Activated naive CD8-positive, alpha-beta T cell treated with anti-CD3 and anti-CD28 coated beads, Interleukin-2, amount 50 U/mL, for 16 hours (primary cell): ENCODE results near the gene AHSG.
A peak's percentile ranks its signal among the peaks of the same experiment; 100 is the strongest.
"Not testable (repeated sequence)": the region's sequence is repeated elsewhere in the genome, so short reads cannot be mapped to it uniquely, and the experiment has no call there.

ENCODE experiments used
- DNase-seq: peaks from one replicate; pipeline ENCODE4 v3.0.0-alpha.2; 2020; ENCODE audit warnings: low read depth, low spot score

AHSG gene, protein sequence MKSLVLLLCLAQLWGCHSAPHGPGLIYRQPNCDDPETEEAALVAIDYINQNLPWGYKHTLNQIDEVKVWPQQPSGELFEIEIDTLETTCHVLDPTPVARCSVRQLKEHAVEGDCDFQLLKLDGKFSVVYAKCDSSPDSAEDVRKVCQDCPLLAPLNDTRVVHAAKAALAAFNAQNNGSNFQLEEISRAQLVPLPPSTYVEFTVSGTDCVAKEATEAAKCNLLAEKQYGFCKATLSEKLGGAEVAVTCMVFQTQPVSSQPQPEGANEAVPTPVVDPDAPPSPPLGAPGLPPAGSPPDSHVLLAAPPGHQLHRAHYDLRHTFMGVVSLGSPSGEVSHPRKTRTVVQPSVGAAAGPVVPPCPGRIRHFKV

DNA sequence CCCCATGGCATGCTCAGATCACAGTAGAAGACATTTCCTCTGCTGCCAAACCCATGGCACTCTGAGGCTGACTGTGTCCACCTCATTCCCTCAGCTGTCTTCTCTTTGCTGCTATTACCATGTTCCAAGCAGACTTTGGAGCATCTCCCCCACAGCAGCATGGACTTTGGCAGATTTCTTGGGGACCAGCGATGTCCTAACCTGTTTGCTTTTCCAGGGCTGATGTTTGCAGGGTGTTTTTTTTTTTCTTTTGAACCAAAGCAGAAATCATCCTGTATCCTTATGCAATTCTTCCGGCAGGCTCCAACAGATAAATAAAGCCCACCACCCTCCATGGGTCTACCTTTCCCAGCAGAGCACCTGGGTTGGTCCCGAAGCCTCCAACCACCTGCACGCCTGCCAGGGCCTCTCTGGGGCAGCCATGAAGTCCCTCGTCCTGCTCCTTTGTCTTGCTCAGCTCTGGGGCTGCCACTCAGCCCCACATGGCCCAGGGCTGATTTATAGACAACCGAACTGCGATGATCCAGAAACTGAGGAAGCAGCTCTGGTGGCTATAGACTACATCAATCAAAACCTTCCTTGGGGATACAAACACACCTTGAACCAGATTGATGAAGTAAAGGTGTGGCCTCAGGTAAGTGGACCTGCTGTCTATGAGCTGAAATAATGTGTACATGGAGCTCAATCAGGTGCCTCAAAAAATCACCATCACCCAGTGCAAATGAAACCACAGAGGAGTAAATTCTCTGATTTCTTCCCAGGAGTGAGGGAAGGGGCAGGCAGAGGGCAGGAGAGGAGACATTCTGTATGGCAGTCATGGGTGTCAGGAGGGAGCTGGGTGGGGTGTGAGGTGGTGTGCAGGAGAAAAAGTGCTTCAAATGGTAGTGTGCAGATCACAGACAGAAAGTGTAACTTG lies at the start of gene AHSG:
Gene AHSG, plus strand, starts transcription at position 340 of the 916 bp plus-strand sequence. Its CDS starts 82 bp downstream, at position 422.
- DNase-seq: no peak

DNA sequence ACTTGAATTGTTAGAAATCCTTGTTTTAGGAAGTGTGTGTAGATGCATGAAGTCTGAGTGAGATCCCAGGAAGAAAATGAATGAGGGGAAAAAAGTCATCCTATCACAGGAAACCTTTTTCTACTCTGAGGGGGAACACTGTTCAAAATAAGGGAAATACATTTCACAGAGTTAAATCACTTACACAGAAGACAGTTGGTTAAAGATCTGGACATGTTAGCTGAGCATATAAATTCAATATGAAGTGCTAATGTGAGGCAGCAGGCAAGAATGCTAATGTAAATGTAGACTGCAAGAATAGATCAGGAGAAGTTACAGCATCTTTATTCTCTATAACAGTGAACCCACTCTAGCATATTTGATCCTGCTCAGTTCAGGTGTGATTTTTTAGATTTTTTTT lies 48.3 kb upstream of the AHSG start:
- no peak for DNase-seq

DNA sequence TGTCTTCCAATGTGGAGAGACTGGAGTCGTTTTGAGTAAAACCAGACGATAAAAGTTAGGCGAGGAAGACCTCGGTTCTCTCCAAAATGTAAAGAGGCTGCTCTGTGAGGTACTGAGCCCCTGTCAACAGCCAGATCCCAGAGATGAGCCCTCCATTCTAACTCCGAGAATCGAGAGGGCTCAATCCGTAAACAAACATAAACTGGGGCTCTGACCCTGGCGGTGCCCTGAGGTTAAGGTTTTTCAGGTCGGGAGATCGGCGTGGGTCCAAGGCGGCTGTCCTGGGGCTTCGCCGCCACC lies 46.1 kb upstream of the AHSG start:
- no peak for DNase-seq

DNA sequence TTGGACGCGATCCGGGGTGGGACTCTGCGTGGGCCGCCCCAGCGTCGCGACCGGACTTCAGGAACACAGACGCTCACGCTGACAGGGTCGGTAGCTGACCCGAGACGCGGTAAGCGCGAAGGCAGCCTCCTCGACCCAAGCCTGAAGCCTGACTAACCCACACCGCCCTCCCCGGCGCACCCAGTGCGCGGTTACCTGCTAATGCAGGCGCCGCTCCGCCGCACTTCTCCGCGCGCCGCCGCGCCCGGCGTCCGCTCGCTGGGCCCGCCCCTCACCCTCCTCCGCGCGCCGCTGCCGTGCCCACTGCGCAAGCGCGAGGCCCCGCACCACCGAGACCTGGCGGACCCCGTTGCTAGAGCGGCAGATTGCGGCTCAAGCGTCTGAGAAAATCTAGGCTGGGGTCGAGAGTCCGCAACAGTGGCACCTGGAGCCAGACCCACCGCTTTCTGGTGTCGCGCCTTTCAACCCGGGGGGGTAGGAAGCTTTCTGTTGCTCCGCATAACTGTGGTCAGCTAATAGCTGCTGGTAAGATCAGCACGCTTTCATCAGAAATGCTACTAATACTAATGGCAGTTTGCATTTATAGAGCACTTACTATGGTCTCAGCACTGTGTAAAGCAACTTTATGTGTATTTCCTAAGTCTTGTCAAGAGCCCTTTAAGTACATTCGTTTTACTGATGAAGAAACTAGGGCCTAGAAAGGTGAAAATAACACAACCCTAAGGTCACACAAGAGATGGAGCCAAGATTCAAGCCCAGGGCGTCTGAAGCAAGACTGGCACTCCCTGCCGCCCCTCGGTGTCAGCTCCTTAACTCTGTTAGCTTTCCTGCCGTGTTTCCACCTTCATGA lies 45.6 kb upstream of the AHSG start, which contains the start of gene TBCCD1:
Gene TBCCD1, minus strand, starts transcription at position 268 of the 850 bp plus-strand sequence. CDS start 3,010 bp downstream, outside the sequence.
- peak; percentile 86 for DNase-seq

DNA sequence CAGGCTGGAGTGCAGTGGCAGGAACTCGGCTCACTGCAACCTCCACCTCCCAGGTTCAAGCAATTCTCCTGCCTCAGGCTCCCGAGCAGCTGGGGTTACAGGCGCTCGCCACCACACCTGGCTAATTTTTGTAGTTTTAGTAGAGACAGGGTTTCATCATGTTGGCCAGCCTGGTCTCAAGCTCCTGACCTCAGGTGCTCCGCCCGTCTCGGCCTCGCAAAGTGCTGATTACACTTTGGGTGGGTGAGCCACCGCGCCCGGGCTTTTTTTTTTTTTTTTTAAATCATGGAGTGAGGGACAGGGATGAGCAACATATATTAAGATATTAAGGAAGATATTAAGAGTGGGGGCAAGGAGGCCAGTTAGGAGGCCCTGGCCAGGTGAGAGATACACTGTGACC lies 43.5 kb upstream of the AHSG start:
- DNase-seq: not testable (repeated sequence)

DNA sequence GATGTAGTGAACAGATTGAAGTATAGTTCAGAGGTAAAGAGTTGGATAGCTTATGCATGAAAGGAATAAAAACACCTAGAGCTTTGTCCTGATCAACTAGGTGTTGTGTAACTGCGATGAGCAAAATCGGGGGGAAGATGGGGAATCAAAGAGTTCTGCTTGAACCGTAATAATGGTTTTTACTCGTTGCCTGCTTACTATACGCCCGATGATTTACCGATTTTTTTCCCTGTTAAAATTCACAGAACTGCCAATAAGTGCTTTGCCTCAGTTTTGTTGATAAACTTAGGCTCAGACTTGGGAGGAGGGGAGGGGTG lies 43.1 kb upstream of the AHSG start:
- no peak for DNase-seq

DNA sequence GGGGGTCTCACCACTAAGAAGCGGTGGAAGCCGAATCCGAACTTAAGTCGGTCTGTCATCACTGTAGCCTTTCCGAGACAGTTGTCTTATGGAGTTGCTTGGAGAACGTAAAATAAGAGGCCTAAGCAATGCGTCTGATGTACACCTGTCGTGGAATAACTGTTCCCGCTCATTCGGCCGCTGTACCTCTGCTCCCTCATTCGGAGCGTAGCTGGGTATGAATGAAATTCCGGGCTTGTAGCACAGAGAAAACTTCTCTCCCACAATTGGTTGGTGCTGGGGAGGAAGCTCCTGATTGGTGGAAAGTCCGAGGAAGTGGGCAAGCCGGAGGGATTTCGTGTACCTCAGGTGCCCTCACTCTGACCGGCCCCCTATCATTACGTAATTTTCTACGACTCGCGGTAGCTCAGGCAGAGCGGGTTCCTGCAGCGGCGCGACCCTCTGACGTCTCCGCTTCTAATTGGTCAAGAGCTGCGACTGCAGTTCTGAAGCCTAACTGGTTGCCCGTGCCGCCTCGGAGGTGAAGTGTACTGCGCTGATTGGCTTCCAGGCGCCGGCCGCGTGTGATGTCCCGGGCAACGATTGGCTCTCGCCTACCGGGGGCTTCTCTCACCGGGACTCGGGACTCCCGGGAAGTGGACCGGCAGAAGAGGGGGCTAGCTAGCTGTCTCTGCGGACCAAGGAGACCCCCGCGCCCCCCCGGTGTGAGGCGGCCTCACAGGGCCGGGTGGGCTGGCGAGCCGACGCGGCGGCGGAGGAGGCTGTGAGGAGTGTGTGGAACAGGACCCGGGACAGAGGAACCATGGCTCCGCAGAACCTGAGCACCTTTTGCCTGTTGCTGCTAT lies 42.5 kb upstream of the AHSG start, which contains the start of gene DNAJB11:
Gene DNAJB11, plus strand, starts transcription at position 625 of the 845 bp plus-strand sequence. Its CDS starts 178 bp downstream, at position 803.
- DNase-seq: peak; percentile 93

DNA sequence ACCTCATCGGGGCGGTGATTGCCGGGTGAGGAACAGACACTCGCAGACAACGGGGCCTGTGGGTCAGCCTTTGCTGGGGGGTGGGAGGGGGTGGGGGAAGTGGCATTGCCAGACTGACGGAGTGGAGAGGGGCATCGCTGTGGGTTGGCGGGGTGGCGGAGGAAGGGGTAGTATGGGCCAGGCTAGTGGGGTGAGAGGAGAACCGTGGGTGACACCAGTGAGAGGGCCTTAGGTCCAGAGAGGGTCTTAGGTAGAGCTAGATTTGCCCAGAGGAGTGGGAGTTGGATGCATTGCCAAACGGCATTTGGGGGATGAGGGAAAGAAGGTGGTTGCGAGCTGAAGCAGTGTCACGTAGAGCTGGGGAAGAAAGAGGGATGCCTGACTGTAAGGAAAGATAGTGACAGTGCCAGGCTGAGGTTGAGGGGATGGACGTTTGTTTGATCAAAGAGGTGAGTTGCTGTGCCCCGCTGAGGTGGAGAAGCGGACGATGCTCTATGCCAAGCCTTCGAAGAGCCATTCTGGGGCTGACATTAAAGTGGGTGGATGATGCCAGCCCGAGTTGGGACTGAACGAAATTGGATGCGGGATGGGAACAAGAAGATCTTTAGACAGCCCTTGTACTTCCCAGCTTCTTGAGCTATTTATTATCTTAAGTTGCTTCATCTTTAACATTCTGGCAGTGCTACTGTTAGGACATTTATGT lies 41.8 kb upstream of the AHSG start:
- no peak for DNase-seq

DNA sequence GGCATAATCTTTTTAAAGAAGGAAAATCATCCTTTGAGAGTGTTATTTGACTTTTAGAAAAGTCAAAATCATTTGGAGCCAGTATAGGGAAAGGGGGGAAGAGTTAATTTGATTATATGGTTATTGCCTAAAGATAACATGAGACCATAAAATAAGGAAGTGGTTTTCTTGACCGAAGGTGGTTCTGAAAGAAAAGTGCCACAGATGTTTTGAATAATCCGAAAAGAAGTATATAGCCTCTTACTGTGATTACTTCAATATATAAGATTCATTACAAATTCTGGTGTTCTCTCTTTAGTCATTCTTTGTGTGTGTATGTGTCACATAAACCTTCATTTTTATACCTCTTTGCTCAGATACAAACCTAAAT lies 41.2 kb upstream of the AHSG start:
- no peak for DNase-seq

DNA sequence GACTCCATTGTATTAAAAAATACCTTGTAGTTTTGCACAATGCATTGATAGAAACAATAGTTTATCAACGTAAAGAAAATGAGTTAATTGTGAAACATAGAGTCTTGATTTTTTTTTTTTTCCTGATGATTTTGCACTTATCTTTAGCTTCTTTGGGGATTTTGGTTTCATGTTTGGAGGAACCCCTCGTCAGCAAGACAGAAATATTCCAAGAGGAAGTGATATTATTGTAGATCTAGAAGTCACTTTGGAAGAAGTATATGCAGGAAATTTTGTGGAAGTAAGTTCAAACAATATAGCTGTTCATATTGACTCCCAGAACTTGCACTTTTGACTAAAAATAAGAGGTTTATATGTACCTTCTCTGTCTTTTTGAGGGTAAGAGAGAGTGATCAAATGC lies 35.3 kb upstream of the AHSG start:
- DNase-seq: no peak

DNA sequence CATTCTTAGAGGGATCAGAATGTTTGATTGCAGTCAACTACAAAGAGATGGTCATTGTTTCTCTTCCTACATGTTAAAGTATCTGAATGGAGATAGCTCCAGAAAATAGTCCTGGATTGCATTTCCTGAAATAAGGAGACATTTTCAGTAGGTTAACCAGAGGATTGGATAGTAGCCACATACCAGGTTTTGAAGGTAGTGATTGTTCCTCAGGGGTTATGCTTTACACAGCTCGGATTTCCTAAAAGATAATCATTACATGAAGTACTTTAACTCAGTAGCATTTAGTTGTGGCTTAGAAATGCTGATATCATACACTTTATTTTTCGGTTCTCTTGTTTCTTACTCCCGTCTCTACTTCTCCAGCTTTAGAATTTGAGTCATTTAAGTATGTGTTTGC lies 32.1 kb upstream of the AHSG start:
- no peak for DNase-seq

DNA sequence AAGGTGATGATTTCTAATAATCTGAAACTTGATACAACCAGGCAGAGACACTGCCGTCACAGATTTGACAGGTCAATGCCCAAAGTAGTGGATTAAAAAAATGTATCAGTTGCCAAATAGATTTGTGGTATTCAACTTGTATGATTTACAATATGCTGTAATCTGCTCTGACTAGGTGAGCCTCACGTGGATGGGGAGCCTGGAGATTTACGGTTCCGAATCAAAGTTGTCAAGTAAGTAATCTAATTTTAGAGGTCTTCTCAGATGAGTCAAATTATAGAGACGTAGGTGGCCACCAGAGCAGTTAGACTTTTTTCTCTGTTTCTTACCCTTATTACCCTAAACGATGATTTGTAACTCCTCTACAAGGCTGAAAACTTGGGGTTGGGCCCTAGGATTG lies 30.3 kb upstream of the AHSG start:
- DNase-seq: no peak

DNA sequence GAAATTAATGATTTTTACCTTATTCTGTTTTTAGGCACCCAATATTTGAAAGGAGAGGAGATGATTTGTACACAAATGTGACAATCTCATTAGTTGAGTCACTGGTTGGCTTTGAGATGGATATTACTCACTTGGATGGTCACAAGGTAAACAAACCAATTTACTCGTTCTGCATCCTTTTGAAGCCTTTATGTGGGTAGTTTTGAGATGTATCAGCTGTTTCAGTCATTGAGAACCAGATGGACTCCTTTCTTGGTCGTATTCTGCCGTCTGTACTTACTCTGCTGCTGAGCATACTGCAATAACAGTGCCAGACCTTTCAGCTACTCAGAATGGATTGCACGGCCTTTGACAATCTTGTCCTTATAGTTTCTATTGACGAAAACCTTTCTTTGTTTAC lies 29.0 kb upstream of the AHSG start:
- DNase-seq: no peak

DNA sequence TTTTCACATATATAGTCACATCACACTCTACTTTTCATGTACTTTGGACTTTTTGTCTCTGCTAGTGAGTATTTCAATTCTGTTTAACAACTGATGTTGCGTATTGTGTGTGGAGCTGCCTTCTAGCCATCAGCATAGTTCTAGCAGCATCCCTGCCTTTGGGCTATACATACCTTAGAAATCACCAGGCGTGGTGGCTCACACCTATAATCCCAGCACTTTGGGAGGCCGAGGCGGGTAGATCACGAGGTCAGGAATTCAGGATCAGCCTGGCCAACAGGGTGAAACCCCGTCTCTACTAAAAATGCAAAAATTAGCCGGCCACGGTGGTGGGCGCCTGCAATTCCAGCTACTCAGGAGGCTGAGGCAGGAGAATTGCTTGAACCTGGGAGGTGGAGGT lies 26.6 kb upstream of the AHSG start:
- not testable (repeated sequence) for DNase-seq

DNA sequence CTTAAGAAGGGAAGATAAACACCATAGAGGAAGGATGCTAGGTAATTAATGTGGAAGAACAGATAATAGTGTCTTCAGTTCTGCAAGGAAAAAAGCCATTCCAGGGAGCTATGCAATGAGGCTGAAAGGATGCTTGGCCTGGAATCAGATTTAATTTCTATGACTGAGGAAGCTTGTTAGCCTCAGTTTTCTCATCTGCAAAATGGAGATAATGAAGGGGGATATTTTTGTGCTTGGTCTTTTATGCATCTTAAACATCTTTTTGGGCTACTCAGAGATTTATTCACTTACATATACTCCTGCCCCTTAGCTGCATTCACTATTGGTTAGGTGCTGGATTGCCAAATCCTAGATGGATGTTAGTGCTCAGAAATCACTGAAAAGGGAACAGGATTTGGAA lies 25.7 kb upstream of the AHSG start:
- DNase-seq: no peak

DNA sequence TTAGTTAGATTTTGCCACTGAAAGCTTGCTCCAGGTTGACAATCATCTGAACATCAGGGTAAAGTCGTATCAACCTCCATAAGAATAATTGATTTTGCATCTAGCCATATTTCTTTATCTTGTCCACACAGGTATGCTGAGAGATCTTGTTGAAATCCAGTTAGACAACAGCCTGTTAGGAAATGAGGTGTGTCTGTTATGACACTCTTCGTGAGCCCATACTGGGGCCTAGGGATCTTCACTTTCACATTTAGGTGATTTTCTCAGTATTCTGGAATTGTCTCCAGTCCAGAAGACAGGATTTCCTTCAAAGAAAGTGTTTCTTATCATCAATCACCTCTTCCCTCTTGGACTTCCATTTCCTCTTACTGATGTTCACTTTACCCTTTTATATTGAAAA lies 24.2 kb upstream of the AHSG start:
- DNase-seq: no peak

DNA sequence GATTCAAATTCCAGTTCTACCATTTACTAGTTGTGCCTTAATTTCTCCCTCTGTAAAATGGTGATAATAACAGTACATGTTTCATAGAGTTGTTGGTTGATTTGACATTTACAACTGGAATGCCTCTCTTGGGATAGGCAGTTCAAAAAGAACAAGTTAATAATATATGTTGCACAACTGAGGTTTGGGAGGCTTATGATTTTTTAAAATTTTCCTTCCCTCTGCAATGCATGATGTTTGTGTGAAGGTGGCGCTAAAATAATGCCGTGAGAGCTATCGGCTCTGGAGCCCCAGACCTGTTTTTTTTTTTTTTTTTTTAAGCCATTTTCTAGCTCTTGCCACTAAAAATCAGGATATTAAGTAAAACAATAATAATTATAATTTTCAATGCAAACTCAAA lies 23.7 kb upstream of the AHSG start:
- DNase-seq: no peak

DNA sequence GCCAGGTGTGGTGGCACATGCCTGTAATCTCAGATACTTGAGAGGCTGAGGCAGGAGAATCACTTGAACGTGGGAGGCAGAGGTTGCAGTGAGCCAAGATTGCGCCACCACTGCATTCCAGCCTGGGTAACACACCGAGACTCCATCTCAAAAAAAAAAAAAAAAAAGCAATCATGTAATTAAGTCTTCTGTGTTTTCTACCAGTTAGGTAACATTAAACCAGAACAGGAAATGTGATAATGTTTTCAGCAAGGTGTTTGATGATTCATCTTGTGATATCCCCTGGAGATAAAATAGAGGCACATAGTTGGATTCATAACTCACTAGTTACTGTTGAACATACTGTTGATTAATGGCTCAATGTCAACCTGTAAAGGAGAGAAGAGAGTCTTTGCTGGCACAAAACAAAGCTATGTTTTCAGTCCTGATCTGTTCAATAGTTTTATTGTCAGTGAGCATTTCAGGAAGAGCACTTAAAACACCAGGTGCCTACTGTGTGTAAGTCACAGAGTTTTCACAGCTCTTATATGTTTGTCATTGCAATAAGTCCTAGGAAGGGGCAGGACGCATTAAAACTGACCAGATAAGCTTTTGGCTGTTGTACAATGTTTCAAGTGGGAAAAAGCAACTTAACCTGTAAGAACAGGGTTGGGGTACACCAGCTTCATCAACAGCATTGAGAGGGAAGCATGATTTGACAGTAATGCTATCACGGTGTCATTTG lies 22.8 kb upstream of the AHSG start:
- no peak for DNase-seq

DNA sequence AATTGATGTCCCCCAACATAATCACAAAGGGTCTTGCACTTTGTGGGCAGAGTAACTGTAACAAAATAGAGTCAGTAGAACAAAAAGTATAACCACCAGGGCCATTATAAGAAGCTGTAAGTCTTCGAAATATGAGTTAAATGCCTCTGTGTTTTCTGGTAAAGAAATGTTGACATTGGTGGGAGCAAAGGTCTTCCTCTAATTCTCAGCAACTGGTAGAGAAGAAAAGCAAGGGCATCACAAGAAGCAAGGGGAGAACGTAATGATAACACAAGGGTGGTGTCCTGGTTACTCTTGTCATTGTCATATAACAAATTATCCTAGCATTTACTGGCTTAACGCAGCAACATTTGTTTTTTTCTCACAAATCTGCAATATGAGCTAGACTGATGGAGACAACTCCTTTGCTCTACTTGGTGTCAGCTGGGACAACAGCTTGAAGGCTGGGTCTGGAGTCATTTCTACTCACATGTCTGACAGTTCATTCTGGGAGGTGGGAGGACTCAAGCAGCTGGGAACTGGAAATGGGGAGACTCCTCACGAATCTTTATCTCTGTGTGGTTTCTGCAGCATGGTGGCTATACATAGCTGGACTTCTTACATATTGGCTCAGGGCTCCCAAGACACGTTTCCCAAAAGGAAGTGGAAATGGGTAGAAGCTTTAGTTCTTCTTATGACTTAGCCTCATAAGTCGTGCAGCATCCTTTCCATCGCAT lies 22.1 kb upstream of the AHSG start:
- no peak for DNase-seq
